Muscle layer of colon (tissue), 2 donors: ENCODE data around the gene AIDA.

Source experiments
- H3K27ac ChIP-seq: one replicate; pipeline ENCODE4 v1.7.0; 2013; ENCODE audit warnings: low read depth, mild to moderate bottlenecking, low read length, moderate library complexity
- H3K27me3 ChIP-seq, 2 donors: one replicate each; pipeline ENCODE4 v1.7.0; 2013; ENCODE audit warnings: low read length in 2 of 2, mild to moderate bottlenecking in 2 of 2; ENCODE audit not compliant: insufficient read depth in 2 of 2, control insufficient read depth in 1 of 2
- H3K36me3 ChIP-seq: one replicate; pipeline ENCODE4 v1.7.0; 2013; ENCODE audit warnings: mild to moderate bottlenecking, low read length; ENCODE audit not compliant: insufficient read depth
- H3K4me1 ChIP-seq: one replicate; pipeline ENCODE4 v1.7.0; 2013; ENCODE audit warnings: mild to moderate bottlenecking, low read length; ENCODE audit not compliant: insufficient read depth
- H3K4me3 ChIP-seq, 2 donors: one replicate each; pipeline ENCODE4 v1.7.0; 2013; ENCODE audit warnings: low read length in 2 of 2, low read depth in 1 of 2, mild to moderate bottlenecking in 1 of 2, moderate library complexity in 1 of 2
- H3K9ac ChIP-seq: one replicate; pipeline ENCODE4 v1.7.0; 2013; ENCODE audit warnings: low read length
- H3K9me3 ChIP-seq: one replicate; pipeline ENCODE4 v1.7.0; 2013; ENCODE audit warnings: mild to moderate bottlenecking, low read length
- donor health status: abdominal sarcoma.
- donor health status: Adenocarcinoma of cecum.

AIDA gene

DNA sequence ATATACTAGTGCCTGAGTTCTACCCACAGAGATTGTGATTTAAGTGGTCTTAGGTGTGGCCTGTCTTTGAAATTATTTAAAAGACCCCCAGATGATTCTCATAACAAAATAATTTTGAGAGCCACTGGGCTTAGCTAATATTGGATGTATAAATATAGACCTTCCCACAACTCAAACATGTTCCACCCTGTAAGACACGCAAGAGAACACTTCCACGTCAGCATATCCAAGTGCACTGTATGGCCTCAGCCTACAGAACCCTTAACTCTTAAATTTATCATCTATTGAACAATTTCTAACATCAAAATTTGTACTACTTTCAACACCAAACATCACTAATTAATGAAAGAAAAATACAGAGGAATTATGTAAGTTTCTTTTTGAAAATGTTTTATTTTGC lies 27.2 kb upstream of the AIDA start:
- no peaks in the 10 kb centered on the region for H3K27me3 ChIP-seq
- H3K4me3 ChIP-seq, result no peak overlapping the region
- no peak overlapping the region for H3K27ac ChIP-seq
- no peaks in the 10 kb centered on the region for H3K9me3 ChIP-seq
- H3K36me3 ChIP-seq, result peaks cover 20% of the 10 kb centered on the region
- no peaks in the 10 kb centered on the region for H3K4me1 ChIP-seq
- H3K9ac ChIP-seq, result no peak overlapping the region

DNA sequence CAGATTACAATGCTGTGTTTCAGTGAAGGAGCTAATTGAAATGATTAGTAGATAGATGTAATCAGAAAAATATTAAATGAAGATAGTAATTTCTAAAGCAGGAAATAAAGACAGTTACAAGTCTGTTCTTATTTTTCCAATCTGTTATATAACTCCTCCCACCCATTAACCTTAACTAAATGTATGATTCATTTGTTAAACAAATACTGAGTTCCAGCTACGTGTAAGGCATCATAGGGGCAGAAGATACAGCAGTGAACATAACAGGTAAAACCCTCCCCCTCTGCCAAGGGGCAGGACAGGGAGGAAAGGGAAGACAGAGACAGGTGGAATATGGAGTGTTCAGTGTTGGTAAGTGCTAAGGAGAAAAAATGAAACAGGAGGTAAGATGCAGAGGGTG lies 24.7 kb upstream of the AIDA start, which contains the start of gene FAM177B:
Gene FAM177B (plus strand): TSS at position 231 of the 400 bp plus-strand sequence. CDS start 9,344 bp downstream, outside the sequence.
- Histone ChIP-seq H3K27ac (no peak within 1 kb of the TSS), H3K9me3 (no peaks in the 10 kb centered on the region)

DNA sequence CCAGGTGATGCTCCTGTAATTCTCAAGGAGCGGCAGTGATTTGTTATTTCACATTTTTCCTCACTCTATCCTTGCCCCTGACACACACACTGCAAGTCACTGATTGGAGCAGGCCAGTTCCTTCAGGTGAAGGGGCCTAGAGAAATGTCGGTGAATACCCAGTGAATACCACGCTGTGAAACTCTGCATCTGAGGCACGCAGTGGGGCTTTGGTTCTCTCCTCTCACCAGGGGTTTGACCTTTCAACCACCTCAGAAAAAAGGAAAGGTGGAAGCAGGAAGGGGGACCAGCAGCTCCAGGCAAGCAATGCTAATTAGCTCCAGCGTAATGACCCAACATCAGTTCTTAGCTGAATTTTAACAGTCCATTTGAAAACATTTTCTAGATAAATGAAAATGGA lies 24.2 kb upstream of the AIDA start:
- H3K36me3 ChIP-seq, result peaks cover 41% of the 10 kb centered on the region
- H3K4me1 ChIP-seq, result no peaks in the 10 kb centered on the region
- no peak overlapping the region for H3K4me3 ChIP-seq
- no peak overlapping the region for H3K9ac ChIP-seq
- H3K9me3 ChIP-seq, result no peaks in the 10 kb centered on the region
- H3K27me3 ChIP-seq, result no peaks in the 10 kb centered on the region
- no peak overlapping the region for H3K27ac ChIP-seq

More for the DNA sequence above, 24.7 kb upstream of the AIDA start, which contains the start of gene FAM177B:
- Histone ChIP-seq H3K27me3 (no peaks in the 10 kb centered on the region), H3K4me1 (no peaks in the 10 kb centered on the region), H3K36me3 (peaks cover 38% of the 10 kb centered on the region), H3K4me3 (no peak within 1 kb of the TSS), H3K9ac (no peak within 1 kb of the TSS)

DNA sequence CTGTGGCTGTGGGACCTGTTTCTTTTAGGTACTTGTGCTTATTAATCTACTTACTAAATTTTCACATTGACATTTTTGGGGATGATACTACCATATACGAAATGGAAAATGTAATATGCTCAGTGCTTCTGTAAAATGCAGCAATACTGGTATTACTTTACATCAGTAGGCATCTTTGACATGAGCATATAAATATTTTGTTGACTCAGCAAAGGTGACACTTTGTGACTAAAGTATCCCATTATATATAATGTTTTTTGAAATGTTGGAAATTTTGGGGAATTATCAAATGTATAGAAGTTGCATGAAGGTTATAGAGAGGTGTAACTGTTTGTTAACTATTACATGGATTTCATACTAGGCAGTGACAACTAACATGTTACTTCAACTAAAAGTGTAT lies 22.4 kb upstream of the AIDA start:
- Histone ChIP-seq H3K9me3 (no peaks in the 10 kb centered on the region), H3K27ac (no peak overlapping the region)

DNA sequence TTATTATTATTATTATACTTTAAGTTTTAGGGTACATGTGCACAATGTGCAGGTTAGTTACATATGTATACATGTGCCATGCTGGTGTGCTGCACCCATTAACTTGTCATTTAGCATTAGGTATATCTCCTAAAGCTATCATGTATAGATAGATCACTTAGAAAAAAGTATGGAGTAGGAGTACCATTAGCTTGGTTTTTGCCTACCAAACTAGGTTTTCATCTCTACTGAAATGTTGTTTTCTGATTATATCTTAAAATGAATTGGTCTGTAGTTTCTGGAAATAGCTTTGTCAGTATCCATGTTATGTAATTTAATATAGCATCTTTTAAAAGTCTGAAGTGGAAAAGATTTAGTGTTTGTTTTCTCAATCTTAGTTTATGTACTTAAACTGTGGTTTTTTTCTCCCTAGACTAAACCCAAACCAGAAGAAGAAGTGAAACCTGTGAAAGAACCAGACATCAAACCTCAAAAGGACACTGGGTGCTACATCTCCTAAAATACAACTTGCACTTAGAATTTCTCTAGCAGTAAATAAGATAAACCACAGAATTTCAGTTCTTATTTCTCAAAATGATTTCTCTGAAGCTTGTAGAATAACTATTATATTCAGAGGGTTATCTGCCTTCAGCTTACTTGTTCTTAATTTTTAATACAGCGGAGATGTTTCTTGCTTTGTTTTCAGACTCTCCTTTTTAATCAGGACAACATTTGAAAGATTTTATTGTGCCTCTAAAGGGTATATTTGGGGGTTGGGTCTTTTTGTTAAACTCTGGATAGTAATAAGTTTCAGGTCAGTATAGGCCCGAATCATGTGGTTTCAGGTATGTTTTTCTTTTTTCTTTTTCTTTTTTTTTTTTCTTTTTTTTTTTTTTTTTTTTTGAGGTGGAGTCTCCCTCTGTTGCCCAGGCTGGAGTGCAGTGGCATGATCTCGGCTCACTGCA lies 20.2 kb upstream of the AIDA start:
- Histone ChIP-seq H3K4me1 (no peaks in the 10 kb centered on the region), H3K9ac (no peak overlapping the region), H3K36me3 (peaks cover 77% of the 10 kb centered on the region), H3K27me3 (no peaks in the 10 kb centered on the region), H3K9me3 (no peaks in the 10 kb centered on the region), H3K27ac (no peak overlapping the region), H3K4me3 (no peak overlapping the region)

More for the DNA sequence above, 22.4 kb upstream of the AIDA start:
- Histone ChIP-seq H3K36me3 (peaks cover 56% of the 10 kb centered on the region), H3K9ac (no peak overlapping the region), H3K27me3 (no peaks in the 10 kb centered on the region), H3K4me1 (no peaks in the 10 kb centered on the region), H3K4me3 (no peak overlapping the region)

DNA sequence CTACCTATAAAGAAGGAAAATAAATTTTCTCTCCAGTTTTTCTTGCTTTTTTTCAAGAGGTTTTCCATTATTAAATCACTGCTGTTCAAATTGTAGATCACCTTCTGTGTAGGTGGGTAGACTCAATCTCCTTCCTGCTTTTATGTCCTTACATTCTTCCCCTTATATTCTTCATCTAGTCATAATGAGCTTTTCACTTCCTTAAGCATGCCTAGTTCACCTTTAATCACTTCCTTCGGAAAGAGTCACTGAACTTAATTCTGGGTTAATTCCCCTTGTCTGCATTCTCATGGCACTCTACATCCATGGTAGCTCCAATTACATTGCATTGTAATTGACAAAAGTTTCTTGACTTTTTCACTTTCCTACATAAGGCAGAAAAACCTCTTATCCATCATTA lies 18.6 kb upstream of the AIDA start:
- no peaks in the 10 kb centered on the region for H3K4me1 ChIP-seq
- no peak overlapping the region for H3K4me3 ChIP-seq
- H3K9me3 ChIP-seq, result no peaks in the 10 kb centered on the region
- H3K27ac ChIP-seq, result no peak overlapping the region
- peaks cover 81% of the 10 kb centered on the region for H3K36me3 ChIP-seq
- no peaks in the 10 kb centered on the region for H3K27me3 ChIP-seq
- no peak overlapping the region for H3K9ac ChIP-seq

DNA sequence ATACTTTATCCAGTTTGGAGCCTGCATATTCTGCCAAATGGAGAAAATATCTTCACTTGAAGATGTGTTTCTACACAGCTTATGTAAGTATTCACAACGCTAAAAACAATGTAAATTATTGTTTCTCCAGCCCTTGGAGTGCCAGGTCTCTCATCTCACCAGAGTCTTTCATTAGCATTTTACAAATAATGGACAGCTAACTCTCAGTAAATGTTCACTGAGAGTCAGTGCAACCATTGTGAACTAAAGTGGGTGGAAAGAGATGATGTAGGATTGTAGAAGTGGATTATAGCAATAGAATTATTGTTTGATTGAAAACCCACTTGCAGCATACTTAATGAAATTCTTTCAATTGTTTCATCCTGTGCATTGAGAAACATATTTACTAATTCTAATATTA lies 16.5 kb upstream of the AIDA start:
- no peaks in the 10 kb centered on the region for H3K4me1 ChIP-seq
- H3K27ac ChIP-seq, result no peak overlapping the region
- H3K9ac ChIP-seq, result no peak overlapping the region
- no peaks in the 10 kb centered on the region for H3K27me3 ChIP-seq
- peaks cover 76% of the 10 kb centered on the region for H3K36me3 ChIP-seq
- H3K4me3 ChIP-seq, result no peak overlapping the region
- H3K9me3 ChIP-seq, result no peaks in the 10 kb centered on the region

DNA sequence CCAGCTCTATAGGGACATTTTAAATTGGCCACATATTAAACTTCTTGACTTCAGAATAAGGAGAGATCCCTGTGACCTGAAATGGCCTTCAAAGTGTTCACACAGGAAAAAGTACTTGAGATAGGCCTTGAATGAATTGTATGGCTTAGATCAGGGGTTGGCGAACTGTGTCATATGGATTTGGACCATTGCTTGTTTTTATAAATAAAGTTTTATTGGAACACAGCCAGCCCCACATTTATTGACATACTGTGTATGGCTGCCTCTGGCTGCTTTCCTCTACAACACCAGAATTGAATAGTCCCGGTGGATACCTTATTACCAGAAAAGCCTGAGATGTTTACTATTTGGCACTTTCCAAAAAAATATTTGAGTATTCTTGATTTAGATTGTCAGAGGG lies 4.1 kb upstream of the AIDA start:
- Histone ChIP-seq H3K9me3 (no peaks in the 10 kb centered on the region), H3K27me3 (no peaks in the 10 kb centered on the region), H3K27ac (no peak overlapping the region), H3K36me3 (peaks cover 34% of the 10 kb centered on the region), H3K4me3 (no peak overlapping the region), H3K4me1 (peaks cover 3% of the 10 kb centered on the region), H3K9ac (no peak overlapping the region)

DNA sequence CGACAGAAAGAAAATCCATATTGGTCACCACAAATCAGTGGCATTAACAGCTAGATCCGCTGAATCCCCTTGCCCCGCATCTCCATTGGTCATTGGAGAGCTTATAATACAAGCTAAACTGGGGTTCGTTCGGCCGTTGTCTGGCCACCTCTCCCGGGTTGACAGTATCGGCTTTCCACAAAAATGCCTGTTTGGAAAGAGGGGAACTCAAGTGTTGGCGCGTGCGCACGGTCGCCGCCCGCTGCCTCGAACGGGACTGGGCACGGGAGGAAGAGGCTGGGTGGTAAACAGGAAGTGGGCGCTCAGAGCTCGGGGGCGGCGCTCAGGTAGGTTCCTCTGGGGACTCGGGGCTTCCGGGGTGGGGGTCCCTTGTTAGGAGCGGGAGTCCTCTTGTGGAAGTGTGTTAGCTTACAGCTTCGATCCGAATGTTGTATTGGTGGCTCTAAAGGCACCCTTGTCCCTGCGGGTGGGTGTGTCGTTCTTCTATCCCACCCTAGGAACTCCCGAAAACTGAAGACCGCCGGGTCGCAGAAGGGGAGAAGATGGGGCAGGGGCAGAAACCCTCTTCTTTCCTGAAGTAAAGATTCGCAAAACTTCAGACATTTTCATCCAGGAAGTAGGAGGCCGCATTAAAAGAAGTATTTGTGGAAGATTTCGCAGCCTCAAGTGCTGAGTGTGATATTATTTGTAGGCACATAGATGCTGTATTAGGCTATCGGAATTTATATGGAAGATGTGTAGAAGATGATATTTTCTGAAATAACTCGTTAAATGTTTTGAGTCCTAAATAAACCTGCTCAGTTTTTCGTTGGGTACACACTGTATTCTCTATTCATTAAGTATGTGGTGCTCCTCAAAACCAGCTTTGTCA lies 1.0 kb upstream of the AIDA start:
- Histone ChIP-seq H3K27ac (peak overlapping the region; percentile 100), H3K9me3 (no peaks in the 10 kb centered on the region), H3K4me1 (peaks cover 19% of the 10 kb centered on the region), H3K4me3 (peak overlapping the region; percentile 99 to 100), H3K36me3 (peaks cover 12% of the 10 kb centered on the region), H3K9ac (peak overlapping the region; percentile 98), H3K27me3 (no peaks in the 10 kb centered on the region)

DNA sequence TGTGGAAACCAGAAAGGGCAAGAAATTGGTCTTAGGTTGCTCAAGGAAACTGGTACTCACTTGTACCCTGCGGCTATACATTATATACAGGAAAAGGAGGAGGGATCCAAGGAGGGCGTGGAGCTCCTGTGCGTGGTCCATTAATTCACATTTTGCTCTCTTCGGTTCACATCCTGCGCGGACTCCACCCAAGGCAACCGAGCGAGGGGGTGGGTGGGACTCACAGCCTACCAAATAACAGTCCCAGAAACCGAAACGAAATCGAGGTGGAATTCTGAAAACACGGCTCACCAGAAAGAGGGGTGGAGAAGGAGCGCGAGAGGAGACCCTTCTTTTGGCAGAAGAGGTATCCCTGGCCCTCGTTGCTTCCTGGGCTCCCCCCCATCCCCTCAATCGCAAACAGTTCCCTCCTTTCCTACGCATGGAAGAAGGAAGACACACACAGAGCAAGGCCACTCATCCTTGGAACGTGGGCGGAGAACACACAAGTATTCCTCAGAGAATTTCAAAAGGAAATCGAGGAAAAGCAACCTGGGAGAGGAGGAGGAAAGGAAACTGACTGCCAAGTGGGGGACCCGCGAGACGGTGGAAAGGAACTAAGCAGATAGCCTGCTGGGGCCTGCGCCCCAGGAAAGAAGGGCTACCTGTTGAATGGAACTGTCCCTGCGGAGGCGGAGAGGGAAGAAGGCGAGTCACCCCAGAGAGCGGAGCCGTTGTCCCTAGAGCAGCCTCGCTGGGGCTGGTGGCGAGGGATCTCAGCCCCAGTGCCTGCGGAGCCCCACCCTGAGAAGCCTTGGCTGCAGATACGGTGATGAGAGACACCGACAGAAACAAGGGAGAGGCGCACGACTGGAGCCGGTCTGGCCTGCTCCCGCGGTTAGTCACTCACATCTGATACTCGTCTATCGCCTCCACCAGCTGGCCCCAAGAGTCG lies 705 bp downstream of the AIDA start:
- Histone ChIP-seq H3K27ac (peak overlapping the region; percentile 91), H3K4me1 (peaks cover 19% of the 10 kb centered on the region), H3K36me3 (peaks cover 5% of the 10 kb centered on the region), H3K9me3 (no peaks in the 10 kb centered on the region), H3K9ac (peak overlapping the region; percentile 97), H3K27me3 (no peaks in the 10 kb centered on the region), H3K4me3 (peak overlapping the region; percentile 97 to 100)
